ENCODE data around the gene MINDY3.
"Not testable (repeated sequence)": the region's sequence is repeated elsewhere in the genome, so short reads cannot be mapped to it uniquely, and the experiment has no call there.

MINDY3 gene

DNA sequence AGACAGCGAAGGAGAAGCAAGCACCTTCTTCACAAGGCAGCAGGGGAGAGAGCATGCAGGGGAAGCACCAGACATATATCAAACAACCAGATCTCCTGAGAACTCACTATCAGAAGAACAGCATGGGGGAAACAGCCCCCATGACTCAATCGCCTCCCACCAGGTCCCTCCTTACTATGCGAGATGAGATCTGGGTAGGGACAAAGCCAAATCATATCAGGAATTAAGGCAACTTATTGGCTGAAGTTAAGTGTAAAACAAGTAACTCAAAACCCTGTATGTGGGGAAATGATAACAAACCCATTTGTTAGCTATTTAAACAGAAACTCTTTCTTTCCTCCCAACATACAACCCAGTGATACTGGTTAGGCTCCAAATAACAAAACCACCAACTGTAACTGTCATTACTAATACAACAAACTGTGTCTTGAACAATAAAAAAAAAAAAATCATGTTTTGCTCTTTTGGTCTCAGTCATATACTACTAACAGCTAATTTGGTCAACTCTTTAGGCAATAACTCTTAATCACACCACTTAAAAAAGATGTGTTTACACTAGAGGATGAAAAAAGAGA, 57.8 kb downstream of the MINDY3 start:
- no peak for DNase-seq

DNA sequence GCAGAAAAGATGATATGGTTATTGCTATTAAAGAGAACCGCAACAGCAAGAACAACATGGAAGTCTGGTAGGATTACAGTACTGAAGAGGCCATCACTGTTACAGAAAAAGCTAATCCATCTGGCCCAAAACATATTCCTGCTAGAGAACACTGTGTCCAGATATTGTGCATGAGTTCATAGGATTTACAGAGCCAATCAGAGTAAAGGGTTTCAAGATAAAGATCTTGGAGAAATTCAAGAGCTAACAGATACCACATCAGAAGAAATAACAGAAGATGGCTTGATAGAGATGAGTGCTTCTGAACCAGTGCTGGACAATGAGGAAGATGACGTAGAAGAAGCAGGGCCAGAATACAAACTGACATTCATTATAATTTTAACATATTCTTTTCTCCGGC, 58.7 kb downstream of the MINDY3 start:
- no peak for DNase-seq

DNA sequence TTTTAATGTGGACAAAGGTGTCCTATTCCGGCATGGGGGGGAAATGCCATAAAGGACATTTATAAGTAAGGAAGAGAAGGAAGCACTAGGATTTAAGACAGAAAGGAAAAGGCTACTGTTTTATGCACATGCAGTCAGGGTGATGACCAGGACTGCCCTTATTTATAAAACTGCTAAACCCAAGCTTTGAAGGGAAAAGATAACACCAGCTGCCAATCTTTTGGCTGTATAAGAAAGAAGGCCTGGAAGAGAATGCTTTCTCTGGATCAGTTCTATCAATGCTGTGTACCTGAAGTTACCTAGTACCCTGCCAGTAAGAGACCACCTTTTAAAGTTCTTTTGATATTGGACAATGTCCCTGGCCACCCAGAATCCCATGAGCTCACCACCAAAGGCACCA, 59.2 kb downstream of the MINDY3 start:
- DNase-seq = no peak

DNA sequence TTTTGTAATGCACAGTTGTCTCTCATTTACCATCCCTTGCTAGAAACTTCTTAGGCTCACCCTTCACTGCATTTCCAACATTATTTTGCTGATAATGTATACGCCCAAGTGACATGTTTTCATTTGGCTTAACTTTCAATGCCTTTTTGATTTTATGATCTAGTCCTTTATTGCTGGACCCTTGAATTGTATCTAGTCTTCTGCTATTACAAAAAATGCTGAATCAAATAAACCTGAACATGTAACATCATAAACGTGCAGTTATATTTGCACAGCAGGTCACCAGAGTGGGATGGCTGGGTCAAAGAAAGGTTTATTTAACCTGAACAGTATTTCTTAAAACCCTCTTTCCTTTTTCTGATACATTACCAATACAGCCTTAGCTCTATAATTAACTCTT, 63.0 kb downstream of the MINDY3 start:
- DNase-seq = no peak

DNA sequence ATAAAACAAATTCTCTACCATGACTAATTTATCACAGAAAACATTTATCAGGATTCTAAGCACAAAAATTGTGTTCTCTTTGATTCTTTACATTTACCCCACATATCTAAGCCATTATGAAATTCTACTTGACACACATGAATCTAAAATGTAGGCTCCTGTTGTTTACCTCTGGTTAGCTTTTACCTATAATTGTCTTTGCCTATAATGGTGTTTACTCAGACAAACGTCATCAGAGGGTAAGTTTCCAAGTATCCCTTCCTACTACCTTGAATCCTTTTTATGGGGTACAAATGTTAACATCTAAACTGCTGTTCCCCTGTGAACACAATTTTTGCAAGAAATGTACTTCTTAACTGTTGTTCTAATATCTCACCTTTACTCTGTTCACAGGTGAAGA, 63.5 kb downstream of the MINDY3 start:
- DNase-seq = no peak

DNA sequence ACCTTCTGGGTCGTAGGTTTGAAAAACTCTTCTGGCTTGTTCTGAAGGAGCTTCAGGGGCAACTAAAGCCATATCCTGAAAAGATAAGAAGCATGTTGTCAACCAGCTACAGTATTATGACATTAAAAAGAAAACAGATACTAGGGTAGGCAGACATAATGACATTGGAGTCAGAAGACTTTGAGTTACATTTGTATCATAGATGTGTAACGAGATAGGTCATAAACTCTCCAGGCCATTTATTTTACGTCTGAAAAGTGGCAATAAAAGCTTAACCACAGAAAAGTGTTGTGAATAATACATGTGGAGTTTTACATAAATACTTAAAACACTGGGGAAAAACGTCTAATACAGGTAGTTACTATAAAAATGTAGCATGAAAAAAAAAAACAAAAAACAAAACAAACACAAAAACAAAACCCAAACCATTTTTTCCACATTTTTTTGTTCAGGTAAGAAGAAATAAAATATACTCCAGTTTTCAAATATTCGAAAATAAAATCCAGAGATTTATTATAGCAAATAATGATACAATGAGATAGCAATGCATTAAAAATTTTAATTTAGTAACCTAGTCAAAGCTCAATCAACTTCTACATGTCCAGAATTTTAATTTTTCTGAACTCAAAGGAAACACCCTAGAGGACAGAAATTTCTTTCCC, 64.1 kb downstream of the MINDY3 start:
- DNase-seq = no peak

DNA sequence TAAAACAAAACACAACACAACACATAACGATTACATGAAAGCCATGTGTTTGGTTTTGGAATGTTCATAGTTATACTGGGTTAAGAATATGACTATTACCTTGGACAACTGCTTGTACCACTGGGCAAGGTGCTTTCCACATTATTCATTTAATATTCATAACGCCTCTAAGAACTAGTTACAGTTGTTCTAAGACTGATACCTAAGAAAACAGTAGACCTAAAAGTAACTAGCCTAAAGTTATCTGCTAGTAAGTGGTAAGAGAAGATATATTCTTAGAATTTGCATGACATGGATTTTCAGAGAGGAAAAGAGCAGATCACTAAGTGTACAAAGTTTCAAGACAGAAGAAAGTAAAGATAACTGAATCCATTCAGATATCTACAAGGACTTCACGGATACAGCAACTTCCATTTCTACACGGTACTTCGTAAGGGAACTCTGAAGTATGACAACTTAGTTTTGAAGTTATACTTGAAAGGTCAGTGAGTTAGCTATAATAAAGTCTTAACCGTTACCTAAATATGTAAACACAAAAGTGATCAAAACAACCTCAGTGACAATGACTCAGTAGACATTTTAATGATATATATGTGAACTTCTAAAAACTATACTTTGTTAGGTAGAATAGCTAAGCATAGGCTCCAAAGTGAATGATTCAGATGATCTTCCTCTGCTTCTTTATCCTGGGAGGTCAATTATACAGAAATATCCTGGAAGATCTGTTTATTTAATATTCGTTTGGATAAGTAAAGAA, 65.1 kb downstream of the MINDY3 start:
- no peak for DNase-seq

DNA sequence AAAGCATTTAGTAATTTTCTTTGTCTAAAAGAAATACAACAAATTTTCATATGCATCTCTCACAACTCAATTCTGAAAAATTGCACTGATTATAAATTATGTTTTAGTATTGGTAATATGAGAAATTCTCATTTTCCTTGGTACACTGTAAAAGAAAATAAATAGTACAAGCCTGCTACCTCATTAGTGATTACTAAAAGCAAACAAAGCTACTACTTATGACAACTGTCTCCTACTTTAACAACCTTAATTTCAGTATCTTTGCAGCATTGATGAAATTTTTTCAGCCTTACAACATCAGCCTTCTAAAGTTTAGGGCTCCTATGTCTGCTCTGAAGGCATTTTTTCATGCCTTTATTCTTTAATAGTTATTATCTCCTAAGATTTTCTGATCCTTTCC, 65.7 kb downstream of the MINDY3 start:
- DNase-seq = no peak

DNA sequence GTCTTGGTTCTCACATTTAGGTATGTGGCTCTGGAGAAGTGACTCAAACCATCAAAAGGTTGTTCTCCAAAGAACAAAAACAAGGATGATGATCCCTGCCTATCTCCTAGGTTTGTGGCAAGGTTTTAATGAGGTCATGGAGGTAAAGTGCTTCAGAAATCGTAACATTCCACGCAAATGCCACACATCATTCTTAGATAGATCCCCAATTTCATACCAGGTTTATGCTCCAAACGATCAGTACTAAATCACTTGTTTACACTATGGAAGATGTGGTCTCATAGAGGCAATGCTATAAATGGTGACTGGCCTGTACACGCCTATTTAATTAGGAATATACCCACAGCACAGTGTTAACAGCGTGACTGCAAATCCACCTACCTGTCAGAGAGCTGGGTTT, 66.6 kb downstream of the MINDY3 start:
- no peak for DNase-seq

DNA sequence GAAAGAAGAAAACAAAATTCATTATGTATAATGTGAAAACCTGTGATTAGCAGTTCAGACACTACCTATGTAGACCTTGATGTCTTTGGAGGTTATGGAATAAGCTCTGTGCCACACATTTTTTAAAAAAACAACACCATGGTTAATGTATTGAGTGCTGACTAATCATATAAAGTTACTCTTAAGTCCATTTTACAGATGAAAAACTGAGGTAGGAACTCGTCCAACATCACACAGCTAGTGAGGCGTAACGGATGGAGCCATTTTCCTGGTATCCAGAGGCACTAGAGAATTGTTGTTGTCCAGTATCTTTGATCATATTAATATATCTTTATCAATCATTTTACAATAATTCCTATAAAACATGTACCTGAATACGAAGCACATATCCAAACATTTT, 67.5 kb downstream of the MINDY3 start:
- no peak for DNase-seq

DNA sequence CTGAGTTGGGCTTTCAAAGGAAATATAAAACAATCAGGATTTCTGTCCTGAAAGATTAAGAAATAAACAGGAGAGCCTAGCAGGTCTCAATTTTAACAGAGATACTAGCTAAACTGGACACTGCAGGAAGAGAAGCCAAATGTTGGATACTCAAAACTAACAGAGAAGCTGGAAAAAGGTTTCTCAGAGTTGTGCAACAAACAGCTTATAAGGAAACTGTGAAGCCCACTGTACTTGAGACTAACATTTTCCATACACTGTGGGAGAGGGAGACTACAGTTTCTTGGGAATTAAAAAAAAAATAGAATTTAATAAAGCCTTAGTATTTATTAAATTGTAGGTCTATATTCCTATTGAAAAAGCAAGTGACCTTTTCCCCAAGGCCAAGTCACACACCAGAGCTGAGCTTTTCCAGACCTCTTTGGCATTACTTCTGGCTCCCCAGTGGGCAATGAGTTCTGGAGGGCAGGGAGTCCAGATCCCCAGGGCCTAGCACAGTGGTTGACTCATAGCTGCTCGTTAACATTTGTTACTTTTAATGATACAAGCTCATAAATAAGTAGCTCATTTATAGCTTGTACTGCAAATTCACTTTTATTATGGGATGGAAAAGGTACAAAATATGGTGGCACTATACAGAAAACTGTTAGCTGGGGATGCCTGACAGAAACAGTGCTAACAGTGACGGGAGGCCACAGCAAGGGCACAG, 68.3 kb downstream of the MINDY3 start:
- DNase-seq = no peak

DNA sequence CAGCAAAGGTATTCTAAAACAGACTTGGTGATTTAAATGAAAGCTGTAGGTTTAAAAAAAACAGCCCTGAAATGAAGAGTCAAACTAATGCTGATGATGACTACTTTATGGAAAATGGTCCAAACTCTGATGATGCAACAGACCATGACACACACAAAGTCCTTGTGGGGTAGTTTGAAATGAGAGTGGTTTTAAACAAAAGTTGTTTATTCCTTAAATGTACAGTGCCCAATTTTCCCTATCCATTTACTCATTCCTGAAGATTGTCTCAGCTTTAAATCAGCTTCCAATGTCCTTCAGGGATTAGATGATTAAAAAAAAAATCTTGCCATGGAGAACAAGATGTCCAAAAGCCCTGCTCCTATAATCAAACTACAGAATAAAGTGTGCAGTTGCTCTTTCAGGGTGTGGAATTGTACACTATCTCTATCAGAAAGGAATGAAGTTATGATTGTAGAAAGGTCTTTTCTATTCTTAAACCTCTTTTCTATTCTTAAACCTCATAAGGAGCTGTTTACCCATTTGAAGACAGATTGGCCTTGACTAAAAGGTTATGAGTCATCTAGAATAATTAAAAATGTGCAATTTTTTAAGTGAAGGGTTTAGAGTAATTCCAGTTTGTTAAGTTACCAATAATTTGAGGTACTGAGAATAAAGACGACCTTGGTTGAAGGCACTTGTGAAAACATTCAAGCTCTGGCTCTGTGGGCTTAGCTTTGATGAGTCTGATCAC, 70.3 kb downstream of the MINDY3 start:
- no peak for DNase-seq

DNA sequence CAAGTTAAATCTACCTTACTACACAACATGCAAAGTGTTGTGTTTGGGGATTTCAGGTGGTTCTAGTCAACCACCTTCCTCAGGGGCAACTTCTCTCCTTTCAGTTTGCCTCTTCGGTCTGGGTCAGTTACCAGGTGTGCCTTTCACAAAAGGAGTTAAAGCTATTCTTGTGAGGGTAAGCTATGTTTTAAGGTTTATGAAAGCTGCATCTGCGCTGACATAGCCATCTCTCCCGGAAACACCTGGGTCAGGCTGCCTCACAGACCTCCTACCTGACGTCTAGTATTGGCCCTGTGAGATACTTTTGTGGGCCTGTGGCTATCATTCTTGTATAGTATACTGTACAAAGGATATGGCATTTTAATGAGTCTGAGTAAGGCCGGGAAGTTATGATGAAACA, 72.9 kb downstream of the MINDY3 start:
- DNase-seq = no peak

DNA sequence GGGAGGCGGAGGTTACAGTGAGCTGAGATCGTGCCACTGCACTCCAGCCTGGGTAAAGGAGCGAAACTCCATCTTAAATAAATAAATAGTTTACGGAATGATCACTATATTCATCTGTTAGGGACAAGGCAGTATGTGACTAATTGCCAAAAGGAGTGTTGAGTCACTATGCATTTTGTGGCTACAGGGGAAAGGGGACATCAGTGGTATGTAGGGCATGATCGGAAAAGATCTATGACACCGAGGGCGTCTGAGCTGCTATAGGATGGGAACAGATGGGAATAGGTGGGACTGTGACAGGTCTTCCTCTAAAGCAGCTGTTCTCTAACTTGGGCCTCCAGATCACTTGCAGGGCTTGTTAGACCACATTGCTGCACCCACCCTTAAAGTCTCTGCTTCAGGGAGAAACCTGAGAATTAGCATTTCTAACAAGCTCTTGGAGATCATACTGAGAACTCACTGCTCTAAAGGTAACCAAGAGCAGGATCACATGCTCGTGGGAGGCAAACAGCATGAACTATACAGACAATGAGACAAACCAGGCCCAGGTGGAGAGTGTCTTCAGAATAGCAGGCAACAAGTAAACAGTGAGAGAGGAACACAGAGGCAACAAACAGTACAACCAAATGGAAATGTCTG, 75.5 kb downstream of the MINDY3 start:
- DNase-seq = no peak

DNA sequence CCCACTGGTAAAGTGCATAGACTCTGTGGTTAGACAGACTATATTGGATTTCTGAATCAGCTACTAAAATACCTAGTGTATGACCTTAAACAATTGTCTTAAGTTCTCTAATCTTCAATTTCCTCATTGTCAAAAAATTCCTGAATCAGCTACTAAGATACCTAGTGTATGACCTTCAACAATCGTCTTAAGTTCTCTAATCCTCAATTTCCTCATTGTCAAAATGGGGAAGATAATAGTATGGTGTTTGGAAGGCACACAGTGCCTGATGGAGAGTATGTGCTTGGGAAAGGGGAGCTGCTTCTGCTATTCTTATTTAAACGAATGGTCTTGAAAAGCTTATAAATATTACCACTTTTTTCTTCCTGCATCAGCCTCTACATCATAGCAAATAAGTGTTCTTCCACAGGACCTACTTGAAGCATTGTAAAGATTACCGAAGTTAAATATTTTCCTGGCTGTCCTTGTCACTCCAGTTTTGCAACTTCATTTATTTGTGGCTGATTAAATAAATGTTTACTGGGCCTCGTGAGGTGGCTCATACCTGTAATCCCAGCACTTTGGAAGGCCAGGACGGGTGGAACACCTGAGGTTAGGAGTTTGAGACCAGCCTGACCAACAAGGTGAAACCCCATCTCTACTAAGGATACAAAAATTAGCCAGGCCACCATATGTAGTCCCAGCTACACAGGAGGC, 76.2 kb downstream of the MINDY3 start:
- DNase-seq = no peak

DNA sequence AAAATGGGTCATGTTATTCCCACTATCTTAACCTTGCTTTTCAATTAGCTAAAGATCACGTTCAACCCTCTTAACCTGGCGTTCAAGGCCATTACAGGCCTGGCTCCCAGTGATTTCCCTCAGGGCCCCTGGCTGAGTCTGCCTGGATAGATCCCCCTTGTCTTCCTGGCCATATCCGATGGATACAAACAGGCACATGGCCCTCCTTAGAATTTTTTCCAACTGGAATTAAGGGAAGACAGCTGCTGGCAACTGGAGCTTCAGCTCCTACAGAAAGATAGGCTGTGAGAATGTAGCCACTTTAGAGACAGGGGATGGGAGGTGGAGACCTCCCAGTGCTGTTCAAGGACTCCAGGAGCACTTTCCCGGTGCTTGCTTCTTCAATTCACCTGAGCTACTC, 77.5 kb downstream of the MINDY3 start:
- no peak for DNase-seq

DNA sequence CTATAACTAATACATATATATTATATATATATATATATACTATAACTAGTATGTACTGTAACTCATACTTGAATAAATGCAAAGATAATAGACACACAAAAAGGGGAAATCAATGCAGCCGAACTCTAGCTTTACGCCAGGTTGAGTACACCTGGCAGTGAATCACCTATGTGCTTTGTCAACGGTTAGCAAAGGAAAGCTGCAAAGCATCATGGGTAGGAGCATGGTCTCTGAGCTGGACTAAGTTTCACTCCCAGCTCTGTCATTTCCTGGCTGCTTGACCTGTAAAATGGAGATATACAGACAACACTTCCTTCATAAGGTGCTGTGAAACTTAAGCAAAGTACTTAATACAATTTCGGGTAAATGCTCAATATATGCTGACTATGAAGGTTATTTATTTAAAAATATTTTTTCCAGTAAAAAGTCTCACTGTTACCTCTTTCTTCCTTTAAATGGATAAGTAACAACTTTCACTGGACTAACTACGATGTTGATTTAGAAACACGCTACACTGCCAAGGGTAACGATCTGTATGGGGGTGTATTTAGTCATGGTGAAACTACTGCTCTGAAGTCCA, 78.8 kb downstream of the MINDY3 start:
- no peak for DNase-seq

DNA sequence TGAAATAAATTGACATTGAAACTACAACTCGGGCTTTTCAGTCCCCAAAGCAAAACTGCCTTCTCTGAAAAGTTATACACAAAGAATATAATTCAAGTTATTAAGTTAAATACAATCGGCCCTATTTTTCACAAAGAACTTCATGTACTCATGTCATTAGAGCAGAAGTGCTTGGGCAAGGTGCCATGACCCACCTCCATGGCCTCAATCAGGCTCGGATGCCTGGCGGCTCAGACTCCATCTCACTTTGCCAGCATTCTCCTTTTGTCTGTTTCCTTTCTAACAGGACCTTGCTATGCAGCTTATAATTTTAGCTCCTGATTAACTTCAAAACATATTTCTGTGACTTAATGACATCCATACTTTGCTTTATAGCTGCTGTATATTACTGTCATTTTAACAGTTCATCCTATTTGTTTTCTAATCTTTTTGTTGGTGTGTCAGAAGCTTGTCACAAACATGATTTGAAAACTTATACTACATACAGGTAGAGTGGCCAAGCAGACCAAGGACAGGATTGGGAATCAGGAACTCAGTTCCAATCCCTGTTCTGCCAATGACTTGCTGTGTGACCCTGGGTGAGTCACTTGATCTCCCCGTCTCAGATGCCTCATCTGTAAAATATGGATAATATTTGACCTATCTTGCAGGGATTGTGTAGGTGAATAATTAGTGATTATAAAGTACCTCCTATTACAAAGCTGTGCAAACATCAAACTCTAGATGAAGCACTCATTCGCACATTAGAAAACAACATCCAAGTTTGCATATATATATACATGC, 79.8 kb downstream of the MINDY3 start:
- DNase-seq = no peak

DNA sequence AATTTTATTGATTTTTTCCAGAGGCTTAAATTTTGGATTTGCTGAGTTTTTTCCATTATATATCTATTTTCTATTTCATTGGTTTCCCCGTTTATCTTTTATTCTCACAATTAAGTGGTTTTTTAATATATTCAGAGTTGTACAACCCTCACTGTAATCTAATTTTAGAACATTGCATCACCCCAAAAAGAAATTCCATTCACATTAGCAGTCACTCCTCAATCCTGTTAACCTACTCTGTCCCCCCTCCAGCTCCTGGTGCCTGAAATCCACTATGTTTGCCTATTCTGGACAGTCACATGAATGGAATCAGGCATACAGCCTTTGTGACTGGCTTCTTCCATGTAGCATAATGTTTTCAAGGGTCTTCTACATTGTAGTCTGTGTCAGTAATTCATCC, 84.8 kb downstream of the MINDY3 start:
- no peak for DNase-seq

DNA sequence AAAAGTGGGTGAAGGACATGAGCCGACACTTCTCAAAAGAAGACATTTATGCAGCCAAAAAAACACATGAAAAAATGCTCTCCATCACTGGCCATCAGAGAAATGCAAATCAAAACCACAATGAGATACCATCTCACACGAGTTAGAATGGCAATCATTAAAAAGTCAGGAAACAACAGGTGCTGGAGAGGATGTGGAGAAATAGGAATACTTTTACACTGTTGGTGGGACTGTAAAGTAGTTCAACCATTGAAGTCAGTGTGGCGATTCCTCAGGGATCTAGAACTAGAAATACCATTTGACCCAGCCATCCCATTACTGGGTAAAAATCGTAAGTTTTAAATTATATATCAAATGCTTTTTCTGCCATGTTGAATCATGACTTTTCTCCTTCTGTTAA, 85.8 kb downstream of the MINDY3 start:
- DNase-seq = not testable (repeated sequence)
